Panc1 (cell line): ENCODE data around the gene GBE1. TPM values are rescaled to one million over a fixed set of nuclear protein-coding genes. Genes with fewer than 3 reads are reported as not detected.

ENCODE experiments used
- ATAC-seq: fragments of 200-7000 bp; cut with Tn5 transposase; 2 replicates; pipeline ENCODE4 v1.9.1; 2020; ENCODE audit warnings: mild to moderate bottlenecking, moderate library complexity
- BruUV-seq: library from RNA; stranded (reverse); fragments of 400-500 nt; replicated peaks from 2 replicates; lab custom pipeline; 2021; lab: Mats Ljungman, UMichigan
- CTCF ChIA-PET: fragments of 300-600 bp; sonication (Branson Sonifier 250); formaldehyde crosslinking; loops from one replicate; lab custom pipeline; 2022; ENCODE audit warnings: antibody characterized with exemption; lab: Charles Lee
- POLR2A ChIA-PET: fragments of 300-600 bp; sonication (Branson Sonifier 250); formaldehyde crosslinking; loops from one replicate; lab custom pipeline; 2022; ENCODE audit warnings: antibody characterized with exemption; lab: Charles Lee
- DNase-seq: peaks from one replicate; pipeline ENCODE4 v3.0.0-alpha.2; 2010; ENCODE audit warnings: low read depth, low spot score
- H3K27ac ChIP-seq: 2 replicates; pipeline ENCODE4 v1.5.1; 2011; ENCODE audit warnings: mild to moderate bottlenecking, low read length, inconsistent platforms
- H3K27me3 ChIP-seq: fragments of 200-500 bp; sonication (Bioruptor generic); 2 replicates; pipeline ENCODE4 v1.6.0; 2014; ENCODE audit warnings: low read length, inconsistent platforms; ENCODE audit not compliant: control insufficient read depth, insufficient read depth
- H3K36me3 ChIP-seq: fragments of 200-500 bp; sonication (Bioruptor generic); 2 replicates; pipeline ENCODE4 v1.5.1; 2014; ENCODE audit warnings: inconsistent platforms, mild to moderate bottlenecking, low read length, moderate library complexity; ENCODE audit not compliant: control insufficient read depth, insufficient read depth
- H3K4me1 ChIP-seq: 2 replicates; pipeline ENCODE4 v1.5.1; 2011; ENCODE audit warnings: inconsistent platforms, mild to moderate bottlenecking, low read length, moderate library complexity; ENCODE audit not compliant: control insufficient read depth, insufficient read depth
- H3K4me3 ChIP-seq, 2 experiments: 2 replicates each; pipeline ENCODE4 v1.5.1; 2011 to 2012; ENCODE audit warnings: low read depth in 2 of 2, low read length in 2 of 2, mild to moderate bottlenecking in 2 of 2, inconsistent platforms in 1 of 2, moderate library complexity in 1 of 2
- H3K9me3 ChIP-seq: fragments of 200-500 bp; sonication (Bioruptor generic); 2 replicates; pipeline ENCODE4 v1.5.1; 2014; ENCODE audit warnings: low read depth, mild to moderate bottlenecking, inconsistent platforms, low read length, moderate library complexity; ENCODE audit not compliant: control insufficient read depth, insufficient read depth
- CTCF ChIP-seq: fragments of 450-650 bp; IDR thresholded peaks from 2 replicates; pipeline ENCODE4 v1.5.1; 2017; ENCODE audit warnings: mild to moderate bottlenecking
- POLR2AphosphoS5 ChIP-seq: IDR thresholded peaks from 2 replicates; pipeline ENCODE4 v1.6.1; 2012; ENCODE audit warnings: mild to moderate bottlenecking, low read depth, low read length, moderate library complexity
- REST ChIP-seq, 2 experiments: IDR thresholded peaks; 2 replicates each; pipeline ENCODE4 v1.6.1; 2011 to 2012; ENCODE audit warnings: low read depth in 2 of 2, control low read depth in 1 of 2, low read length in 1 of 2, mild to moderate bottlenecking in 1 of 2, moderate library complexity in 1 of 2; ENCODE audit not compliant: insufficient read depth in 1 of 2
- SIN3A ChIP-seq: IDR thresholded peaks from 2 replicates; pipeline ENCODE4 v1.6.1; 2012; ENCODE audit warnings: low read depth, mild to moderate bottlenecking, low read length, moderate library complexity, borderline replicate concordance; ENCODE audit not compliant: insufficient read depth
- TCF7L2 ChIP-seq: IDR thresholded peaks from 2 replicates; pipeline ENCODE4 v1.6.1; 2011; ENCODE audit warnings: mild to moderate bottlenecking, low read depth, low read length, inconsistent platforms
- in situ Hi-C: cut with HindIII; loops from 2 replicates; pipeline ENCODE4 v1.10.0; 2016; ENCODE audit warnings: low sequenced_read_pairs, low pct_unique_long_range_greater_than_20kb
- intact Hi-C: fragments of 100-400 bp; cut with micrococcal nuclease; formaldehyde crosslinking; loops from one replicate; pipeline ENCODE4 v1.10.0; 2022; ENCODE audit not compliant: unreplicated experiment
- total RNA-seq: library from RNA; stranded (reverse); gene quantifications from one replicate; pipeline ENCODE4 v1.2.1, GENCODE V29; 2021; ENCODE audit not compliant: unreplicated experiment

The GBE1 gene
- total RNA-seq, 1 experiment from 2014 or later = 30.4 TPM

GRCh38 chr3:81580355-81580754 is 181.1 kb downstream of the GBE1 start:
- intact Hi-C loops = loop anchor here (5.0 kb wide), 1 partner anchor 62 kb away; no protein-coding TSS in a partner anchor
- BruUV-seq = no TSS peak

GRCh38 chr3:81579744-81580143 is 181.7 kb downstream of the GBE1 start:
- Histone ChIP-seq H3K9me3 (no peaks in the 10 kb centered on the region), H3K27me3 (no peaks in the 10 kb centered on the region), H3K4me3 (no peak overlapping the region), H3K27ac (no peak overlapping the region), H3K36me3 (no peaks in the 10 kb centered on the region), H3K4me1 (no peaks in the 10 kb centered on the region)
- TF ChIP-seq POLR2AphosphoS5 = no peak
- no TSS peak for BruUV-seq
- DNase-seq = no peak
- in situ Hi-C loops = no loop called here
- ATAC-seq = no peak
- ChIA-PET POLR2A (no interaction called here), CTCF (no interaction called here)
- intact Hi-C loops = loop anchor here (5.0 kb wide), 1 partner anchor 63 kb away; no protein-coding TSS in a partner anchor

More at GRCh38 chr3:81580355-81580754, 181.1 kb downstream of the GBE1 start:
- Histone ChIP-seq H3K4me1 (no peaks in the 10 kb centered on the region), H3K27me3 (no peaks in the 10 kb centered on the region), H3K4me3 (no peak overlapping the region), H3K27ac (no peak overlapping the region), H3K9me3 (no peaks in the 10 kb centered on the region), H3K36me3 (no peaks in the 10 kb centered on the region)
- DNase-seq (no peak), ATAC-seq (no peak)
- no peak for TF ChIP-seq SIN3A
- no peak for TF ChIP-seq CTCF
- TF ChIP-seq POLR2AphosphoS5 = no peak
- TF ChIP-seq TCF7L2 = no peak
- TF ChIP-seq REST (IDR thresholded peaks at IDR 0.05; ENCODE audit: insufficient read depth in 1 of 2, low read depth in 2 of 2, low read length in 1 of 2) = no peak
- ChIA-PET POLR2A (no interaction called here), CTCF (no interaction called here)
- in situ Hi-C loops = no loop called here

- intact Hi-C loops (no loop called here), in situ Hi-C loops (no loop called here)
- H3K36me3 ChIP-seq = no peaks in the 10 kb centered on the region; the same call in 1 of the 2 replicates
- H3K4me1 ChIP-seq = no peaks in the 10 kb centered on the region
- ChIA-PET CTCF (no interaction called here), POLR2A (no interaction called here)
- H3K9me3 ChIP-seq = no peaks in the 10 kb centered on the region
- H3K27ac ChIP-seq = no peak overlapping the region
- no peak overlapping the region for H3K4me3 ChIP-seq
- ATAC-seq (no peak), DNase-seq (no peak)
- no TSS peak for BruUV-seq
- no peaks in the 10 kb centered on the region for H3K27me3 ChIP-seq
- TF ChIP-seq CTCF (no peak), POLR2AphosphoS5 (no peak), REST (IDR thresholded peaks at IDR 0.05; ENCODE audit: insufficient read depth in 1 of 2, low read depth in 2 of 2, low read length in 1 of 2) (no peak)
Observed at GRCh38 chr3:81572201-81572756, 189.2 kb downstream of the GBE1 start.
